ENCODE results near the gene WDR1.

DNA sequence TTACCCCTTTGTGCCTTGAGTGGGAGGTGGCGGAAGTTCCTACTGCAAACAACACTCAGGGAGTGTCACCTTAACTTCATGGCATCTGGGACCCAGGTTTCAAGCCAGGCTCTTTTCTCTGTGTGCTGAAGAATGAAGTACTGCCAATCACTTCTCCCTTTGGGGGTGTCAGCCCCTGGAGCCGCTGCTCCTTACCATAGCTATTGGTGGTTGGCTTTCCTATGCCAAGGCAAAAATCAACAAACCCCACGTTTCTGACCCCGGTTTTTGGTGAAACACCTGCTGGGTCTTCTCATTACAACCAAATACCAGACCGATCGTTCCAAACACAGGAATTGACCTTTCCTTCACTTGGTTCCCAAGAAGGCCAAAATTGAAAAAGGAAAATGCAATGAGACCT is 75.6 kb downstream of the WDR1 start:
- no peak for TF ChIP-seq POLR2AphosphoS5 (IDR thresholded peaks at IDR 0.05)
- no peak for TF ChIP-seq POLR2A (IDR thresholded peaks at IDR 0.05)
- TF ChIP-seq, protein P1, sequence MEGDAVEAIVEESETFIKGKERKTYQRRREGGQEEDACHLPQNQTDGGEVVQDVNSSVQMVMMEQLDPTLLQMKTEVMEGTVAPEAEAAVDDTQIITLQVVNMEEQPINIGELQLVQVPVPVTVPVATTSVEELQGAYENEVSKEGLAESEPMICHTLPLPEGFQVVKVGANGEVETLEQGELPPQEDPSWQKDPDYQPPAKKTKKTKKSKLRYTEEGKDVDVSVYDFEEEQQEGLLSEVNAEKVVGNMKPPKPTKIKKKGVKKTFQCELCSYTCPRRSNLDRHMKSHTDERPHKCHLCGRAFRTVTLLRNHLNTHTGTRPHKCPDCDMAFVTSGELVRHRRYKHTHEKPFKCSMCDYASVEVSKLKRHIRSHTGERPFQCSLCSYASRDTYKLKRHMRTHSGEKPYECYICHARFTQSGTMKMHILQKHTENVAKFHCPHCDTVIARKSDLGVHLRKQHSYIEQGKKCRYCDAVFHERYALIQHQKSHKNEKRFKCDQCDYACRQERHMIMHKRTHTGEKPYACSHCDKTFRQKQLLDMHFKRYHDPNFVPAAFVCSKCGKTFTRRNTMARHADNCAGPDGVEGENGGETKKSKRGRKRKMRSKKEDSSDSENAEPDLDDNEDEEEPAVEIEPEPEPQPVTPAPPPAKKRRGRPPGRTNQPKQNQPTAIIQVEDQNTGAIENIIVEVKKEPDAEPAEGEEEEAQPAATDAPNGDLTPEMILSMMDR (IDR thresholded peaks at IDR 0.05) = no peak

All from gastroesophageal sphincter (tissue), 3 donors.